ENCODE measurements around the gene CRYZL1. TPM values are rescaled to one million over a fixed set of nuclear protein-coding genes. Genes with fewer than 3 reads are reported as not detected.
A peak's percentile ranks its signal among the peaks of the same experiment; 100 is the strongest.

The CRYZL1 gene
- total and polyA plus RNA-seq, 10 donors, result 21.7 to 54.9 (median 33.6) TPM

DNA sequence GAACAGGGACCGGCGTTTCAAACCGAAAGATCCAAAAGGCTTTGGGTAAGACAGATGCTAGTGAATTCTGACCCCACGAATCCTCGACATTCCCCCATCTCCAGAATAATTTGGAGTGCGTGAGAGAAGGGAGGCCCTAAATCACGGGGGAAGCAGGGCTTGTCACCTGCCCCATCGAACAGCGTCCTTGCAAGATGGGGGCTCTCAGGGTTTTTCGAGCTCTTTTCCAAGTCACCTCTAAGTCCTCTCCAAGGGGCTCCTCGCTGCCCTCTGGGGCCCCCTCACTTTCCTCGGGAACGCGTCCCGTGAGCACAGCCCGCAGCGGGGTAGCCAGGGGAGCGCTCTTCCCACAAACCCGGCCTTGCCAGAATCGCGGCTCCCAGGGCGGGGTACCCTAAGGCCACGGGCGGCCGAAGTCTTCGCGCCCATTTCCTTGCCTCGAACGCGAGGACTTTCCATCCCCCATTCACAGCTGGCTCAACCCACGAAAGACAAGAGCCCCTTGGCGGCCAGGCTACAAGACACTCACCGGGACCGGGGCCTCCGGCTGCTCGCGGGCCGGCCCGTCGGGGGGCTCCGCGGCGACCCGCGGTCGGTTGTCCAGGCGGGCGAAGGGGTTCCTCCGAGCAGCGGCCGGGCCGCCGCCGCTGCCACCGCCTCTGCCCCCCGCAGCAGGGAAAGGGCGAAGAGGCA lies 53.6 kb downstream of the CRYZL1 start:
- TF ChIP-seq POLR2A (IDR thresholded peaks at IDR 0.05) (no peak), POLR2AphosphoS5 (IDR thresholded peaks at IDR 0.05) (no peak)
- TF ChIP-seq, protein P1, sequence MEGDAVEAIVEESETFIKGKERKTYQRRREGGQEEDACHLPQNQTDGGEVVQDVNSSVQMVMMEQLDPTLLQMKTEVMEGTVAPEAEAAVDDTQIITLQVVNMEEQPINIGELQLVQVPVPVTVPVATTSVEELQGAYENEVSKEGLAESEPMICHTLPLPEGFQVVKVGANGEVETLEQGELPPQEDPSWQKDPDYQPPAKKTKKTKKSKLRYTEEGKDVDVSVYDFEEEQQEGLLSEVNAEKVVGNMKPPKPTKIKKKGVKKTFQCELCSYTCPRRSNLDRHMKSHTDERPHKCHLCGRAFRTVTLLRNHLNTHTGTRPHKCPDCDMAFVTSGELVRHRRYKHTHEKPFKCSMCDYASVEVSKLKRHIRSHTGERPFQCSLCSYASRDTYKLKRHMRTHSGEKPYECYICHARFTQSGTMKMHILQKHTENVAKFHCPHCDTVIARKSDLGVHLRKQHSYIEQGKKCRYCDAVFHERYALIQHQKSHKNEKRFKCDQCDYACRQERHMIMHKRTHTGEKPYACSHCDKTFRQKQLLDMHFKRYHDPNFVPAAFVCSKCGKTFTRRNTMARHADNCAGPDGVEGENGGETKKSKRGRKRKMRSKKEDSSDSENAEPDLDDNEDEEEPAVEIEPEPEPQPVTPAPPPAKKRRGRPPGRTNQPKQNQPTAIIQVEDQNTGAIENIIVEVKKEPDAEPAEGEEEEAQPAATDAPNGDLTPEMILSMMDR (IDR thresholded peaks at IDR 0.05 in 8 of 11, conservative IDR thresholded peaks at IDR 0.05 in 3 of 11), result no peak
- H3K27me3 ChIP-seq (replicated peaks in 1 of 7), result no peaks in the 10 kb centered on the region
- no peak for DNase-seq
- no peaks in the 10 kb centered on the region for H3K9me3 ChIP-seq
- 1 to 4% (median 2%) methylated on average over 22 to 57 of the region's 57 CpGs for whole genome bisulfite sequencing, 5 donors
- H3K4me3 ChIP-seq, result peak overlapping the region; percentile 74 to 94 (median 82)
- intact Hi-C loops (cut with DNase I; ENCODE audit: low total_unique reads), result no loop called here
- peaks cover 7 to 28% (median 19%) of the 10 kb centered on the region in 6 donors for H3K4me1 ChIP-seq
- peak overlapping the region; percentile 80 to 94 (median 89) for H3K27ac ChIP-seq
- H3K36me3 ChIP-seq, result peaks cover 0 to 8% (median 0%) of the 10 kb centered on the region in 6 donors

GRCh38 chr21:33586927-33587326 lies 54.6 kb downstream of the CRYZL1 start:
- H3K9me3 ChIP-seq, result no peaks in the 10 kb centered on the region
- H3K36me3 ChIP-seq, result peaks cover 0 to 16% (median 0%) of the 10 kb centered on the region in 6 donors
- TF ChIP-seq, protein P1 (IDR thresholded peaks at IDR 0.05 in 8 of 11, conservative IDR thresholded peaks at IDR 0.05 in 3 of 11), result no peak
- TF ChIP-seq POLR2A (IDR thresholded peaks at IDR 0.05) (no peak), POLR2AphosphoS5 (IDR thresholded peaks at IDR 0.05) (no peak)
- H3K27ac ChIP-seq, result no peak overlapping the region
- H3K4me3 ChIP-seq, result no peak overlapping the region
- H3K27me3 ChIP-seq (replicated peaks in 1 of 7), result no peaks in the 10 kb centered on the region
- WGBS, 5 donors, result 77 to 85% (median 84%) methylated on average over 6 of the region's 6 CpGs
- intact Hi-C loops (cut with DNase I; ENCODE audit: low total_unique reads), result no loop called here
- peaks cover 7 to 28% (median 19%) of the 10 kb centered on the region in 6 donors for H3K4me1 ChIP-seq
- no peak for DNase-seq

- DNase-seq, result no peak
- peaks cover 0 to 22% (median 2%) of the 10 kb centered on the region in 6 donors for H3K36me3 ChIP-seq
- H3K27ac ChIP-seq, result no peak overlapping the region
- TF ChIP-seq, protein P1 (IDR thresholded peaks at IDR 0.05 in 8 of 11, conservative IDR thresholded peaks at IDR 0.05 in 3 of 11), result no peak
- TF ChIP-seq POLR2A (IDR thresholded peaks at IDR 0.05) (no peak), POLR2AphosphoS5 (IDR thresholded peaks at IDR 0.05) (no peak)
- H3K4me3 ChIP-seq, result no peak overlapping the region
- intact Hi-C loops (cut with DNase I; ENCODE audit: low total_unique reads), result no loop called here
- no peaks in the 10 kb centered on the region for H3K27me3 ChIP-seq (replicated peaks in 1 of 7)
- WGBS, 5 donors, result 86 to 90% (median 89%) methylated on average over 3 of the region's 3 CpGs
- H3K9me3 ChIP-seq, result no peaks in the 10 kb centered on the region
- H3K4me1 ChIP-seq, result peaks cover 7 to 25% (median 18%) of the 10 kb centered on the region in 6 donors
These were observed 57.1 kb downstream of the CRYZL1 start for GRCh38 chr21:33584455-33584854.

GRCh38 chr21:33578959-33579542 lies 62.5 kb downstream of the CRYZL1 start:
- WGBS, 5 donors, result 88 to 92% (median 90%) methylated on average over 7 of the region's 7 CpGs
- Histone ChIP-seq H3K27me3 (replicated peaks in 1 of 7) (no peaks in the 10 kb centered on the region), H3K4me3 (no peak overlapping the region), H3K9me3 (no peaks in the 10 kb centered on the region), H3K36me3 (peaks cover 0 to 76% (median 38%) of the 10 kb centered on the region in 6 donors), H3K27ac (peak overlapping the region in 3 of 8 donors; percentile 27 to 39 (median 33)), H3K4me1 (peaks cover 0 to 5% (median 0%) of the 10 kb centered on the region in 6 donors)
- no peak for TF ChIP-seq POLR2A (IDR thresholded peaks at IDR 0.05)
- peak; percentile 7 to 45 (median 31) for TF ChIP-seq POLR2AphosphoS5 (IDR thresholded peaks at IDR 0.05)
- no peak for DNase-seq
- intact Hi-C loops (cut with DNase I; ENCODE audit: low total_unique reads), result no loop called here

All from spleen (tissue), 11 donors.